H4 (cell line): ENCODE results near the gene TXNRD2. TPM values are rescaled to one million over a fixed set of nuclear protein-coding genes. Genes with fewer than 3 reads are reported as not detected.

Experiments
- DNase-seq: peaks from one replicate; pipeline ENCODE4 v3.0.0-alpha.2; 2015; ENCODE audit warnings: low spot score
- total RNA-seq: library from RNA; depleted of rRNA; stranded (reverse); fragments of >200 nt; shearing (Covaris generic); gene quantifications from 2 replicates; pipeline ENCODE4 v1.2.3, GENCODE V29; 2014

The TXNRD2 gene
- total RNA-seq, 1 experiment from 2014 or later: 7.5 TPM

DNA sequence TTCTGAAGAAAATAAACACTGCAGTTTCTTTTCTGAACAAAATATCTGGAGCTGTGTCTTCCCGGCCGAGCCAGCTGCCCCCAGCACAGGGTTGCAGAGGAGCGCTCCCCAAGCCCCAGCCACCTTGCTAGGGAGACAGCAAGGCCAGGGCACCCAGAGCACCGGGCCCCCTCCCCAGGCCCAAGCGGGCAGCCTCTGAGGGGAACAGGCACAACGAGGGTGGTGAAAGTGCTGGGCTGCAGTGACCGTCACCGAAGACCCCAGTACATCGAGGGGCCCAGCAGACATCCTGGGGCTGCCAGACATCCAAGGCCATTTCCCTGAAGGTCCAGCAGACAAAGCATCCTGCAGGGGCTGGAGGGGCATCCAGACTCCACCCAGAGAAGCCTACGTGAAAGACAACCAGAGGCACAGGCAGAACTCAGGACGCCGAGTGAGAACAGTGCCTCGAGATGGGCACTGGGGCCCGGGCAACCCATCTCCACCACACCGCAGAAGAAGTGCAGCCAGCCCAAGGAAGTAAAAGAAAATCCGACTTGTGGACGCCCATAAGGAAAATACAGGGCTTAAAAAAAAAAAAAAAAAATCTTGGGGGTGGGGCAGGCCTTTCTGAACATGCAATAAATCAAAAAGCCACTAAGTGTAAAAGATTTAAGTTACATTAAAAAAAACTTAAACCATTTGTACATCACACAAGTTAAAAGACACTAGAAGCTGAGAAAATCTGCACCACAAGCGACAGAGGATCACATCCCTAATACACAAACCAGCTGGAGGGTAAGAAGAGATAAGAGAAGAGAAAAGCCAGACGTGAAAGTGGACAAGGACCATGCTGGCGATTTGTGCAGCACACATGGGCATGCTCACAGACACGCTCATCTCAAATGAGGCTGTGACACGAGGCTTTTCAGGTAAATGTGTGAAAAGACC is 36.0 kb downstream of the TXNRD2 start:
- no peak for DNase-seq

DNA sequence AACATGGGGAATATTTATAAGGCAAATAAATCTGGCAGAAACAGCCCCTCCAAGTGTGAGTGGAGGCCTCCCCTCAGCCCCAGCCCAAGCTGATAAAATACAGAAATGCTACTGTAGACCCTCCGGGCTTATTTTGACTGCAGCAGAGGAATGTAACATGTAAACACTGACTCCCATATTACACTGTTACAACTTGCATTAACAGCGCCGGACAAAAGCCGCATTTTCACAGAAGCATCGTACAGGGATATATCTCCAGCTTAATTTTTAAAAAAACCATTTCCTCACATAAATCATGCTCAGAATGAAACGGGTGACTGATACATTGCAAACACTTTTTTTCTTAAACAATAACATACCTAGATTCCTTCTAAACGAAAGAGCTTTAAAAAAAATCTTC is 36.7 kb downstream of the TXNRD2 start:
- no peak for DNase-seq

DNA sequence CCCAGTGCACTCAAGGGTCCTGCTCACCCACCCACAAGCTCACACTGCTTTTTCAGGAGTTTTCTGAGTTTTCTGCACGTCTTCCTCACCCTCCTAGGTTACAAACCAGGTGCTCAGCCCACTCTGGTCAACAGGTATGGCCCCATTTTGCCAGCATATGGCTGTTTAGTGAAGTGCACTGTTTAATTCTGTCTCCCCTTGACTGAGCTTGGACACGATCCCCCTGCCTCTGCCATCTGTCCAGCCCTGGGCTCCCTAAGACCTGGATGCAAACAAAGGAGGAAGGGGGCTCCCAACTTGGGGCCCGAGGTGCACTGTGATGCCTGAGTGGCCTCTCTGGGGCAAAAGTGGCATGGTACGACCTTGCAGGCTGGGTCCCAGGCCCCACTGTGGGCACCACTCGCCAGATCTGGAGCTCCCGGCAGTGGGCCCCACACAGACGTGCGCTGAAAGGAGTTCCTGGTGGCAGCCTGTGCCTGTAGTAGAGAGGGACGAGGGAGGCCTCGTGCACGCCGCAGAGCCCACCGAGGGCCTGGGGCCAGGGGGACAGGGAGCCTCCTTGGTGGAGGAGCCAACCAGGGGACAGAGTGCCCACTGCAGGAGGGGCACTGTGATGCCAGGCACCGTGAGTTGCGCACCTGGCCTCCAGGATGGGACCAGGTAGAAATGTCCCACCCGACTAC is 37.3 kb downstream of the TXNRD2 start:
- no peak for DNase-seq

DNA sequence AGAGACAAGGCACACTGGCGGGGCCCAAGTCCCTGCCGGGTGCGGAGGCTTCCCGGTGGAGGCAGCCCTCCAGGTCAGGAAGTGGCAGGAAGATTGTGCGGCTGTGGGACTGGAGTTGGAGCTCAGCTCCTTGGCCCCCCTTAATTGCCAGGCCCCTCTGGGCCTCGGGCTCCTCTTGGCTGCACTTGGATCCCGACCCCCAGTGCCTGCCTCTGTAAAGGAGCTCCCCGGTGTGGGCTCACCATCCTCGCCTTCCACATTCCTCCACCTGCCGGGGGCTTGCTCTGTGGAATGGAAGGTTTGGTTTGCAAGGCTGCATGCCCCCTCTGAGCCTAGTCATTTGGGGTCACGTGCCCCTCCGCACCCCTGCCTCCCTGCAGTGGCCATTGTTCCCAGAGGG is 38.1 kb downstream of the TXNRD2 start:
- DNase-seq: no peak

DNA sequence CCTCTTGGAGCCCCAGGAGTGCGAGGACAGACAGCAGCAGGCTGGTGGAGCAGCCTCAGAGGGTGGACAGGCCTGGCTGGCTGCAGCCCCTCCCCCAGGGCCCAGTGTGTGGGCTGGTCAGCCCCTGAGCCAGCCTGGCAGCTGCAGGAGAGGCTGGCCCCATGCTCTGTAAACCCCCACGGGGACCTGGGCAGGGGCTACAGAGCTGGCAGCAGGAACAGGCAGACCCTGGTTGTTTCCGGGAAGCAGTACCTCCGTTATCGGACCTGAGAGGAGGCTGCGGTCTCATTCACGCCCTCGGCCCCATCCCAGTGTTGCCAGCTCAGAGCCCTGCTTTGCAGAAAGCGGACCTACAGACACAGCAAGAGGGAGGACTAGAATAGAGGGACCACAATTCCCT is 38.6 kb downstream of the TXNRD2 start:
- no peak for DNase-seq

DNA sequence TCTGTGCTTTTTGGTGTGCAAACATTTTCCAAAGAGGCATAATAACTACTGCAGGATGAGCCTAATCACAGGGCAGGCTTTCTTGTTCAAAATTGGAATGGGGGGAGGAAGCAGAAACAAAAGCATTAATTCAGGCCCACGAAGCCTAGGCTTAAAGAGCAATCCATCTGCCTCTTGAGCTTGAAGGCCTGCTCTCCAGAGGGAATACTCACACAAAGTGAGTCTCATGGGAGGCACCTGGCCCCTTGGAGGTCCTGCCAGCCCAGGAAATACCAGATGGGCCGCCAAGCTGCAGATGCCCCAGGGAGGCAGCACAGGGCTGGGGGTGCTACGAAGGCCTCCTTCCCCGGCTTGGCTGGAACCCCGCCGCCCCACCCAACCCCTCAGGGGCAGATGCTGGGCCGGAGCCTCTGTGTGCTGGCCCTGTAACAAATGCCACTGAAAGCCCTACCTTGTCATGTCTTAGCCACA is 39.3 kb downstream of the TXNRD2 start:
- DNase-seq: no peak

DNA sequence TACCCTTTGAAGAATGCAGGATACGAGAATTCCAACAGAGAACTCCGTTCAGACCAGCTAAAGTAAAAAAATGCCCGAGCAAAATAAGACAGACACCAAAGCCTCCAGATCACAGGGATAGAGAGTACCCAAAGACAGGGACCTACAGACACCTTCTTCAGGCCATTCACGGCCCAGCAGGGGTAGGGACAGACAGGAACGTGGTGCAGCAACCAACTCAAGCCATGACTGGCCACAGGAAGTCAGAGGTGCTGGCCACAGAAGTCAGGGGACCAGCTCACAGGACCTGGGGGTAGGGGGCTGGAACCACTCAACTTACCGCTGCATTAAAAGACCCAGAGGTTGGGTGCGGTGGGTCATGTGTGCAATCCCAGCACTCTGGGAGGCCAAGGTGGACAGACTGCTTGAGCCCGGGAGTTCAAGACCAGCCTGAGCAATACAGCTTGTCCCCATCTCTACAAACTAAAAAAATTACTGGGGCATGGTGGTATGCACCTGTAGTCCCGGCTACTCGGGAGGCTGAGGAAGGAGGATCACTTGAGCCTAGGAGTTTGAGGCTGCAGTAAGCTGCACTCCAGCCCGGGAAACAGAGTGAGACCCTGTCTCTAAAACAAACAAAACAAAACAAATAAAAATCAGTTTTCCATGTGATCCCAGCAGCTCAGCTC is 39.9 kb downstream of the TXNRD2 start:
- no peak for DNase-seq

DNA sequence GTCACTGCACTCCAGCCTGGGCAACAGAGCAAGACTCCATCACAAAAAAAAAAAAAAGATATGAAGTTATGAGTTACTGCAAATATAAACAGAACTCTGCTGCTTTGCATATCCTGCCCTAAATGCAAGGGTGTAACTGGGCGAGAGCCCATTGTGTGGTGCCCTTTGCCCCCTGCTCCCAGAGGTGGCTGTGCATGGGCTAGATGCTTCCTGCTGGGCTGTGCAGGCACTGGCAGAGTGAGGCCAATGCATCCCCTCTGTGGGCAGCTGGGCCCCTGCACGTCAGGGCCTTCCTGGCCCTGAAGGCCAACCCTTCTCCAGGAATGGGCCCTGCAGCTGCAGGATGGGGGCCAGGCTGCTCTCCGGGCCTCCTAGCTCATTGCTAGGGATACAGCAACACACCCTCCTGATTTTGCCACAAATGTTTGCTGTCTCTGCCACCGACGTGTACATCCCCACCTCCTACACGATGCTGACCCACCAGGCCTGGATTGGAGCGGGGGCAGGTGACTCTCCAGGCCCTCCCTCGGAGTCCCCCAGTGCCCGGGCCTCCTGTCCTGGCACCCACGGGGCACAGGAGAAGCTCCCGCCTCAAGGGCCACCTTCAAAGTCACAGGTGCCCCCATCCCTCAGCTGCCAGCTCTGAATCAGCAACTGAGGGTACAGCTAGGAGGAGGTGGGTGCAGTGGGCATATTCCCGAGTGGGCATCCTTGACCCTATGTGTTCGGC is 40.7 kb downstream of the TXNRD2 start:
- DNase-seq: no peak

DNA sequence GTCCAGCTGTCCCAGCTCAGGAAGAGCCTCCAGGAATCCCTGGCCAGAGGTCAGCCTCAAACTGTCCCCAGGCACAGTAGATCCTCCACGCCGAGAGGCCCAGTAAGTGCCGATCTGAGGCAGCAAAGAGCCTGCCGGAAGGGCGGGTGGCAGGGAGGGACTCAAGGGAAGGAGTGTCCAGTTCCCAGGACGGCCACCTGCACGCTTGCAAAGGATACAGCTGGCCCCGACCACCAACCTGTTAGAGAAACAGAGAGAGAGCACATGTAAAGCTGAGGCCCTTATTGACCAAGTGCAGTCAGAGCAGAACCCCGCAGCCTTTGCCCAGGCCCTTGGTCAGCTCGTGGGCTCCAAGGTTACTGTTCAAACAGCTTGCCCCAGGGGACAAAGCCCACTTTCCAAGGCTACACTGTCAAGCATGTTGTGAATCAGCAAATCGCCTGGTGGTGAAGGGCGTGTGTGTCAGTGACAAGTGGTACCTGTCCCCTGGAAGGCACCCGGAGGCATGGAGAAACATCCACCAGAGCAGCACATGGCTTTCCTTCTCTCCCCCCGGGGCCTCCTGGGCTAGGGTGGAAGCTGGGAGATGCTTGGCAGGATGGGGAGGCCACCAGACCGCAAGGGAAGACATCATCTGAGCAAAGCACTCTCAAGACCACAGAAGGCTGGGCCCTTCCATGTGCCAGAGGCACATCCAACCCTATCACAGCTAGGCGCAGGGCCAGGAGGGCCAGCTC is 42.6 kb downstream of the TXNRD2 start:
- DNase-seq: no peak

DNA sequence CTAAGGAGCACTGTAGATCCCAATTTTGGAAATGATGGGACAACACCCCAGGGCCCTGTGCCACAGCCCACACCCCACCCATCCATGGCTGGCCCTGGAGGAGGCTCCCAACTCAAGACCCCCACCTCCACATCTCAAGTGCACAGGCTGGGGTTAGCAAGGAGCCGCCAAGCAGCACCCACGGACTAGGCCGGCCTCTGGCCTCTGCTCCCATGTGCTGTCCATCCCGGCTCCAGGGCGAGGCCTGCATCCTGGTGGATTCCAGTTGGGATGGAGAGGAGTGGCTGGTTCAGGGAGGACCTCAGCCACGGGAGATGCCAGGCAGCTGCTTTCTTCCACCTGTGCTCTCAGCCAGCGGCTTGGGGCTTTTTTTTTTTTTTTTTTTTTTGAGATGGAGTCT is 43.5 kb downstream of the TXNRD2 start:
- no peak for DNase-seq

DNA sequence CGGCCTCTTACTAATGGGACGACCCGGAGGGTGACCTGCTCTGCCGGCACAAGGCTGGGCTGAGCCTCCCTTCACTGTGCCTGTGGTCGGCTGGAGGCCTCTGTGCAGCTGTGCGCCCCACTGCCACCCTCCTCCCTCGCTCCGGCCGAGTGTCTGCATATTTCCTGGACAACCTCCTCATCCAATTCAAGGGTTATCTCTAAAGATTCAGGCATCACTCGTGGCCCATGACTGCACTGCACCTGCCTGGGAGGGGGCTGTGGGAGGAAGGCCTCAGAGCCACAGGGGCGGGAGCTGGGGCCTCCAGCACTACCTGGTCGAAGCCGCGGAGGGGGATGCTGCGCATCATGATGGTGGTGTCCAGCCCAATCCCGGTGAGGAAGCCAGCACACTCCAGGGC is 43.9 kb downstream of the TXNRD2 start:
- no peak for DNase-seq

DNA sequence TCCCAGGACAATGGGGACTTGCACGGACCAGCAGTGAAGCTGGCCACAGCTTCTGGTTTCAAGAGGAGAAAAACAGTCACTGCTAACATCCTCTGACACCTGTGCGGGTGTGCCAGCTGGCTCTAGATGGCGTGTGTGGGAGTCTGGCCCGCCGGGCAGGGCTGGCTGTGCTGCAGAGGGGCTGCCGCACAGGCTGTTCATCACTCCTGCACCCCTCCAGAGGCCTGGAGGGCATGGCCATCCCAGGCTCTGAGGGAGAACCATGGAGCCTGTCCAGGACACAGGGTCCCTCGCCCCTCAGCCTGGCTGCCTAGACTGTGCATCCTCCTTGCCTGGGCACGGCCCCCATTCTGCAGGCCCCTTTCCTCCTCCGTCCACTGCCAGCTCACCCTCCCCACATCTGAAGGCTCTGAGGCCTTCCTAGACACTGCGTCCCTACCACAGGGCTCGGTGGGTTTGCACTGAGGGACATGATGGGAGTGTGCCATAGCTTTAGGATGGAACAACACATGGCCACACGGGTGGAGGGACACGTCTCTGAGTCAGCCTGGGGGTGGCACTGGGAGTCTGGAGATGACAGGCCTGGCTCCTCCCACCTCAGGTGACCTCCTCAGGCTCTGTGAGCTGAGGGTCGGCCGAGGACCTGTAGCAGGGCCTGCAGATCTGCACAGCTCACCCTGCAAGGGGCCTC is 44.8 kb downstream of the TXNRD2 start:
- DNase-seq: no peak

DNA sequence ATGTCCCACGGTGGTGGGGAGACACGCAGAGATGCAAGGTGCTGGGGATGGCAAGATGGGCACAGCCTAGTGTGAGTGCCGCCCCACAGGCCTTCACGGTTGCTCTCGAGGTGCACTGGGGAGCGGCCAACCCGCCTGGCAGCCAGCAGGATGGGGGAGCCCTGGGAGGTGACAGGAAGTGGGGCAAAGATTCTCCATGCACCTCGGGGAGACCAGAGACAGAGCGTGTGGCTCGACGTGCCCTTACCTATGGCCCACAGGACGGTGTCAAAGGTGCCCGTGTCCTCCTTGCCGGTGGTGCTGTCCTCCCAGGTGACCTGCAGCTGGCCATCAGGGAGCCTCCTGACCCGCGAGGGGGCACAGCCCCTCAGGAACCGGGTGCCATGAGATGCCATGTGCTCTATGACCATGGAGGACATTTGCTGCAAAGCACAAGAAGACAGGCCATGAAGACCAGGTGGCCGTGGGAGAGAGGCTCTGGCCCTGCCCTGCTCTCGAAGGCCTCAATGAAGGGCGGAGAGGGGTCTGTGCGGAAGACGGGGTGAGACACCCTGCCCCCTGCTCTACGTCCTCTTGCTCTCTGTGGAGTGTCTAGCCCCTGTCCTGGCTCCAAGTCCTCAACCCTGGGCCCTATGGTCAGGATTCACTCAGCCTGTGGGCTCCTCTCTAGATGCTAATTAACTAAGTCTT is 46.3 kb downstream of the TXNRD2 start:
- no peak for DNase-seq

DNA sequence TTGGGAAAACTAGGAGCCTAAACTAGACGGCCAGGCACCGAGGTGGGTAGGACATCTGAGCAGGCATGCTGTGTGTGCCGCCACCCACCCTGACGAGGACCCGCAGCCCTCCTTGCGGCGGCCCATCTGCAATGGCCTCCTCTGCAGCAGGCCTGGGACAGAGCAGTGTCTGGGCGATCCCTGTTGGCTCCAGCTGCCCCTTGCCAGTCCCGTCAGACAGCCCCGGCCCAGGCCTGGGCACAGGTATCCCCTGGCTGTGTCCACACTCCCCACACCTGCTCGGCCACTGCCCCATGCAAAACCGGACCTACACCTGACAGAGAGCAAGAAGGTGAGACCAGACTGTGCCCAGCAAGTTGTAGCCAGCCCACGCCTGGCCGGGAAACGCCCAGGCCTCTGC is 48.3 kb downstream of the TXNRD2 start:
- DNase-seq: no peak

DNA sequence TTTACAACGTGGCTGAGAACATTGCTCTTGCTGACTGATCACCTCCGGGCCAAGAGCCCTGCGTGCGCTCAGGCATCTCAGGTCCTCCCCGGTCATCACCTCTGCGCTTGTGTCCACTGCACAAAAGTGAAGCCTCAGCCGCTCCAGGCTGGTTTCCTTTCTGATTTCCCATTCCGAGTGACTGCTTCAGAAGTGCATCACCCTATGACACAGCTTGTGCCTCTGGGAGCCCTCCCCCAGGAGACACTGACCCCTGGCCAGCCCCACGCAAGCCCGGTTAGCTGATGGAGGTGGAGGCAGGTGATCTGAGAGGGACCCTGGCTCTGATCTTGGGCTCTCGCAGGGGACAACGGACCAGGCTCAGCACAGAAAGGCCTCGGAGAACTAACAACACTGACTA is 48.7 kb downstream of the TXNRD2 start:
- no peak for DNase-seq

DNA sequence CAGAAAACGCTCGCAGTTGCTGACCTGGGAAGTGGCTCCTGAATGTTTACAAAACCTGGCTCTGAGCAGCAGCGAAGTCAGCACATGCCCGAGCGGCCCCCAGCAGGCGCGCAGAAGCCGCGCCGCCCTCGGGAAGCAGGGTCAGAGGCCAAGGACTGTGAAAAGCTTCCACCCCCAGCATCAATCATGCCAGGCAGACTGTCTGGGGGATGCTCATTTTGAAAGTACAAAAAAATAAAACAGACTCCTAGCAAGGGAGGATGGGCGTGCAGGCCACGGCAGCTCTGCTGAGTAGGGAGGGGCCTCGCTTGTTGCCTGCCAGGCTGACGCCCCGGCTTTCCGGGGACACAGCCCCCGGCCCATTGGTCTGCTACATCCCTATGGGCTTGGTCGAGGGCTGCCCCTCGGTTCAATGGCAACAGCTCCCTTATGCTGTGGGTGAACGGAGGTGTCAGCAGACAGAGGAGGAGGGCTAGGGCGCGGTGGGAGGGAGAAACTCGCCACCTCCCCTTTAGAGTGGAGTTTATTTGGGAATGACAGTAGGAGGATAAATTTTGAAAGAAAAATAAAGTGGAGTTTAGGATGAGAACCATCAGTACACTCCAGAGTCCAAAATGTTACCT is 49.2 kb downstream of the TXNRD2 start:
- peak; percentile 17 for DNase-seq

DNA sequence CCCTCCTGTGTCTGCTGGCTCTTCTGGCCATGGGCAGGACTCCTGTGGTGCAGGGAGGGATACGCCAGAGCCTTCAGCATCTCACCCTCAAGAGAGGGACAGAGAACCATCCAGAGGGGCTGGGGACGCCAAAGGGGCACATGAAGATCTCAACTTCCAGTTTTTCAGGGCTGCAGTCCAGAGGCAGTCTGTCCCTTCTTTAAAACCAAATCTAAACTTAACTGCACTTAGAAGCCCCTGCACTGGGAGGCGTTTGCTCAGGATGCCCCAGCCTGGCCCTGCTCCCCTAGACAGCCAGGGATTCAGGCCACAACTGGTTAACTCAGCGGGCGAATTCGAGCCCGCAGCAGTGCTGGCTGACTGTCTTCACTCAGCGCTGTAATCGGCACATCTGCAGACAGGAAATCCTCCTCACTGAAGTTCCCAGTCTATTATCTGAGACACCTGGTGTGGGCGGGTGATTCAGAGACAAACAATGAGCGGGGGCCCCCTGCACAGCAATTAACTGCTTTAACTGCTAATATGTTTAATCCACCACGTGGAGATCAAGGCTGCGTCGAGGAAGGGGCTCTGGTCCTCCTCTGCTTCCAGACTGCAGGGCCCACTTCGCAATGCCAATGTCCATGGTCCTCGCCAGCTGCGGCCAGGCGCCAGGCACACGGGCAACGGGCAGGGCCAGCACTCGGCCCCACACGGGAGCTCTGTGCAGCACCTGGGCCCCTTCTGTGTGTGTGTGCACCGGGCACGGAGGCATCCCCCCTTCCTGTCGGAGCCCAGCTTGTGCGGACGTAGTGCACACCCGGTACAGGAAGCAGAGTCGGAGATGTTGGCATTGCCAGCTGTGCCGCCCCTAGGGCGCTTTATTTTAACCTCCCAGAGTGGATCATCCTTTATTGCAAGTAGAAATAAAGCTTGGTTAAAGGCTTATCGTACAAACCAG is 50.0 kb downstream of the TXNRD2 start:
- DNase-seq: peak; percentile 37
